Lung (tissue), 12 donors: Measurements from ENCODE around the gene LSM7. TPM values are rescaled to one million over a fixed set of nuclear protein-coding genes. Genes with fewer than 3 reads are reported as not detected.
A peak's percentile ranks its signal among the peaks of the same experiment; 100 is the strongest.

Experiments used
- ATAC-seq: fragments of 200-7000 bp; cut with Tn5 transposase; one replicate; pipeline ENCODE4 v1.9.1; 2020; ENCODE audit warnings: moderate number of reproducible peaks; ENCODE audit not compliant: insufficient read depth, low FRiP score
- DNase-seq, 3 donors: peaks; one replicate each; pipeline ENCODE4 v3.0.0-alpha.2; 2013 to 2017
- H3K27ac ChIP-seq, 2 donors: one replicate each; pipeline ENCODE4 v1.5.1; 2013; ENCODE audit warnings: mild to moderate bottlenecking in 2 of 2, moderate library complexity in 2 of 2, control low read depth in 1 of 2, inconsistent platforms in 1 of 2, low read depth in 1 of 2, low read length in 1 of 2
- H3K27me3 ChIP-seq, 3 donors: one replicate each; pipeline ENCODE4 v1.5.1; 2013; ENCODE audit warnings: low read length in 2 of 3; ENCODE audit not compliant: control insufficient read depth in 3 of 3, insufficient read depth in 3 of 3
- H3K36me3 ChIP-seq, 4 donors: one replicate each; pipeline ENCODE4 v1.5.1; 2013; ENCODE audit warnings: low read length in 4 of 4, mild to moderate bottlenecking in 1 of 4, moderate library complexity in 1 of 4; ENCODE audit not compliant: control insufficient read depth in 4 of 4, insufficient read depth in 4 of 4
- H3K4me1 ChIP-seq, 5 donors: one replicate each; pipeline ENCODE4 v1.5.1; 2013; ENCODE audit warnings: low read length in 5 of 5, mild to moderate bottlenecking in 2 of 5, moderate library complexity in 1 of 5; ENCODE audit not compliant: control insufficient read depth in 5 of 5, insufficient read depth in 5 of 5
- H3K4me3 ChIP-seq: one replicate; pipeline ENCODE4 v1.5.1; 2013; ENCODE audit warnings: mild to moderate bottlenecking, control low read depth, moderate library complexity
- H3K9ac ChIP-seq, 2 donors: one replicate each; pipeline ENCODE4 v1.5.1; 2013; ENCODE audit warnings: low read length in 2 of 2, control low read depth in 1 of 2; ENCODE audit not compliant: insufficient read depth in 1 of 2
- H3K9me3 ChIP-seq, 4 donors: one replicate each; pipeline ENCODE4 v1.5.1; 2013; ENCODE audit warnings: low read length in 3 of 4, mild to moderate bottlenecking in 1 of 4, moderate library complexity in 1 of 4; ENCODE audit not compliant: control insufficient read depth in 4 of 4, insufficient read depth in 3 of 4
- WGBS, 2 donors: extraction: QIAGEN DNeasy Blood & Tissue Kit; methylation state at CpG; one replicate each; pipeline ENCODE4 v1.1.7; 2013; 5-methylcytosine and 5-hydroxymethylcytosine counted together
- polyA plus RNA-seq, 2 donors: library from polyadenylated mRNA; stranded (reverse); fragments of 200-250 nt; gene quantifications; one replicate each; pipeline ENCODE4 v1.2.1, GENCODE V29; 2013
- total RNA-seq, 2 donors: library from RNA; depleted of rRNA in 1 of 2; stranded (reverse); fragments of >200 nt in 1 of 2; gene quantifications; one replicate each; pipeline ENCODE4 v1.2.1, GENCODE V29; 2014 to 2021
- TF ChIP-seq, protein P1 (sequence below): IDR thresholded peaks from 2 replicates; pipeline ENCODE4 v1.5.1; 2012; ENCODE audit warnings: mild to moderate bottlenecking; ENCODE audit errors: control extremely low read depth, extremely low read depth
- donor health status: control.
- donor health status: control.
- donor health status: Bipolar disorder and iron deficiency.
- donor health status: healthy.
- donor health status: DM: yes; HTN: yes; CAD: no.

LSM7 gene
- total and polyA plus RNA-seq, 4 donors, result 54.9 to 307 (median 191) TPM

GRCh38 chr19:2343289-2343982, 15.1 kb upstream of the LSM7 start:
- no peak for DNase-seq
- no peaks in the 10 kb centered on the region for H3K9me3 ChIP-seq
- 93 to 98% methylated on average over 31 of the region's 31 CpGs for WGBS, 2 donors
- no peak for ATAC-seq
- no peaks in the 10 kb centered on the region for H3K27me3 ChIP-seq
- peaks cover 0 to 39% (median 7%) of the 10 kb centered on the region in 4 donors for H3K36me3 ChIP-seq
- TF ChIP-seq, protein P1, sequence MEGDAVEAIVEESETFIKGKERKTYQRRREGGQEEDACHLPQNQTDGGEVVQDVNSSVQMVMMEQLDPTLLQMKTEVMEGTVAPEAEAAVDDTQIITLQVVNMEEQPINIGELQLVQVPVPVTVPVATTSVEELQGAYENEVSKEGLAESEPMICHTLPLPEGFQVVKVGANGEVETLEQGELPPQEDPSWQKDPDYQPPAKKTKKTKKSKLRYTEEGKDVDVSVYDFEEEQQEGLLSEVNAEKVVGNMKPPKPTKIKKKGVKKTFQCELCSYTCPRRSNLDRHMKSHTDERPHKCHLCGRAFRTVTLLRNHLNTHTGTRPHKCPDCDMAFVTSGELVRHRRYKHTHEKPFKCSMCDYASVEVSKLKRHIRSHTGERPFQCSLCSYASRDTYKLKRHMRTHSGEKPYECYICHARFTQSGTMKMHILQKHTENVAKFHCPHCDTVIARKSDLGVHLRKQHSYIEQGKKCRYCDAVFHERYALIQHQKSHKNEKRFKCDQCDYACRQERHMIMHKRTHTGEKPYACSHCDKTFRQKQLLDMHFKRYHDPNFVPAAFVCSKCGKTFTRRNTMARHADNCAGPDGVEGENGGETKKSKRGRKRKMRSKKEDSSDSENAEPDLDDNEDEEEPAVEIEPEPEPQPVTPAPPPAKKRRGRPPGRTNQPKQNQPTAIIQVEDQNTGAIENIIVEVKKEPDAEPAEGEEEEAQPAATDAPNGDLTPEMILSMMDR, result no peak
- H3K4me3 ChIP-seq, result no peak overlapping the region
- H3K4me1 ChIP-seq, result peaks cover 0 to 16% (median 0%) of the 10 kb centered on the region in 5 donors
- H3K27ac ChIP-seq, result no peak overlapping the region
- H3K9ac ChIP-seq, result no peak overlapping the region

DNA sequence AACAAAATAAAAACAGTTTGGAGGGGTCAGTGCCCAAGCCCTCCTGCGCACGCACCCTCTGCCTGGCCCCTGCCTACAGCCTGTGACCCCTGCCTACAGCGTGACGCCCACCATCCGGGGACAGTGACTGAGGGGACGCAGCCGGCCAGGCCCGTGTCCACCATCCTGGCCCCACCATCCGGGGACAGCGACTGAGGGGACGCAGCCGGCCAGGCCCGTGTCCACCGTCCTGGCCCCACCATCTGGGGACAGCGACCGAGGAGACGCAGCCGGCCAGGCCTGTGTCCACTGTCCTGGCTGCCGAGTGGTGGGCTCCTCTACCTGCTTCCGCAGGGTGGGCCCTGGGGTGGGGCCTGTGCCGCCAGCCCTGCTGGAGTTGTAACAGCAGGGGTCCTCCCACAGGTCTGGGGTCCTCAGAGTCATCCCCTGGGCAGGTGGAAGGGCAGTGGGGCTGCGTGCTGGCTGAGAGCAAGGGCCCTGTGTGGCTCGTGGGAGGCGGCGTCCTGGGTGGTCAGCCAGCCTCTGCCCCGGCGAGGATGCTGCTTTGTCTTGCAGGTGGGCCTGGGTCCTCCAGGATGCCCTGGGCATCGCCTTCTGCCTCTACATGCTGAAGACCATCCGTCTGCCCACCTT, 14.4 kb upstream of the LSM7 start:
- Histone ChIP-seq H3K36me3 (peaks cover 0 to 40% (median 7%) of the 10 kb centered on the region in 4 donors), H3K27ac (no peak overlapping the region), H3K27me3 (no peaks in the 10 kb centered on the region), H3K9me3 (no peaks in the 10 kb centered on the region), H3K9ac (no peak overlapping the region), H3K4me1 (peaks cover 0 to 16% (median 0%) of the 10 kb centered on the region in 5 donors), H3K4me3 (no peak overlapping the region)
- no peak for ATAC-seq
- TF ChIP-seq, protein P1, result no peak
- no peak for DNase-seq
- 93 to 96% methylated on average over 29 of the region's 29 CpGs for WGBS, 2 donors

- peaks cover 0 to 17% (median 0%) of the 10 kb centered on the region in 5 donors for H3K4me1 ChIP-seq
- H3K9ac ChIP-seq, result no peak overlapping the region
- WGBS, 2 donors, result 83 to 85% methylated on average over 15 of the region's 15 CpGs
- H3K36me3 ChIP-seq, result peaks cover 0 to 41% (median 9%) of the 10 kb centered on the region in 4 donors
- TF ChIP-seq, protein P1, result no peak
- no peak overlapping the region for H3K4me3 ChIP-seq
- H3K9me3 ChIP-seq, result no peaks in the 10 kb centered on the region
- ATAC-seq (no peak), DNase-seq (peak; percentile 51 to 81 (median 80))
- no peaks in the 10 kb centered on the region for H3K27me3 ChIP-seq
- no peak overlapping the region for H3K27ac ChIP-seq
Measured at GRCh38 chr19:2341982-2342381, 13.6 kb upstream of the LSM7 start.
